Measurements from ENCODE around the gene PLSCR2. TPM values are rescaled to one million over a fixed set of nuclear protein-coding genes. Genes with fewer than 3 reads are reported as not detected.

The PLSCR2 gene
- total RNA-seq, 1 experiment from 2014 or later = not detected

- no peaks in the 10 kb centered on the region for H3K27me3 ChIP-seq (ENCODE audit: low read length)
- H3K36me3 ChIP-seq (ENCODE audit: low read depth, low read length) = no peaks in the 10 kb centered on the region
- peak overlapping the region; percentile 61 for H3K4me3 ChIP-seq (ENCODE audit: low read length)
- intact Hi-C loops (cut with micrococcal nuclease) = no loop called here
- H4K20me1 ChIP-seq (ENCODE audit: low read length) = no peaks in the 10 kb centered on the region
- POLR2A ChIA-PET (ENCODE audit: unreplicated experiment) = interaction anchor here (0.7 kb wide), 2 partner anchors 22 to 100 kb away, joined by 3 read pairs; no protein-coding TSS in a partner anchor
- no peaks in the 10 kb centered on the region for H3K9me2 ChIP-seq (replicated peaks; ENCODE audit: low read length)
- no TSS peak for BruUV-seq (replicated peaks)
- H3K4me2 ChIP-seq (ENCODE audit: low read length) = peak overlapping the region; percentile 79
- H2AFZ ChIP-seq (ENCODE audit: low read length) = peak overlapping the region; percentile 54; the same call in 1 of the 2 replicates
- CTCF ChIA-PET = no interaction called here
- peak overlapping the region; percentile 84; the same call in 1 of the 2 replicates for H3K9ac ChIP-seq (ENCODE audit: low read length)
- H3K9me3 ChIP-seq (ENCODE audit: low read length) = no peaks in the 10 kb centered on the region
- H3K27ac ChIP-seq (ENCODE audit: low read length) = peak overlapping the region; percentile 93
- TF ChIP-seq EZH2phosphoT487 (IDR thresholded peaks at IDR 0.05; ENCODE audit: borderline replicate concordance, low read length) (no peak), EZH2 (IDR thresholded peaks at IDR 0.05; ENCODE audit: low read length, unreplicated experiment) (no peak), CTCF (conservative IDR thresholded peaks at IDR 0.05; ENCODE audit: low read depth, low read length) (no peak)
- no peaks in the 10 kb centered on the region for H3F3A ChIP-seq (ENCODE audit: low read length, unreplicated experiment)
- peaks cover 43% of the 10 kb centered on the region for H3K4me1 ChIP-seq (ENCODE audit: insufficient read depth, low read length)
- ATAC-seq = no peak
- H3K79me2 ChIP-seq (ENCODE audit: low read length) = no peaks in the 10 kb centered on the region
- DNase-seq = no peak
Measured at GRCh38 chr3:146470425-146470990, 1.1 kb upstream of the PLSCR2 start.

- H4K20me1 ChIP-seq (ENCODE audit: low read length) = no peaks in the 10 kb centered on the region
- no peaks in the 10 kb centered on the region for H3K9me2 ChIP-seq (replicated peaks; ENCODE audit: low read length)
- peak overlapping the region; percentile 61 for H3K4me3 ChIP-seq (ENCODE audit: low read length)
- intact Hi-C loops (cut with micrococcal nuclease) = loop anchor here (2.0 kb wide), 3 partner anchors 38 to 76 kb away; partner anchors contain the start of gene PLSCR1
- H3K79me2 ChIP-seq (ENCODE audit: low read length) = no peaks in the 10 kb centered on the region
- H3K9me3 ChIP-seq (ENCODE audit: low read length) = no peaks in the 10 kb centered on the region
- H3K36me3 ChIP-seq (ENCODE audit: low read depth, low read length) = no peaks in the 10 kb centered on the region
- H3K9ac ChIP-seq (ENCODE audit: low read length) = peak overlapping the region; percentile 84
- H3K4me2 ChIP-seq (ENCODE audit: low read length) = peak overlapping the region; percentile 79
- peak overlapping the region; percentile 93 for H3K27ac ChIP-seq (ENCODE audit: low read length)
- no peaks in the 10 kb centered on the region for H3K27me3 ChIP-seq (ENCODE audit: low read length)
- peaks cover 60% of the 10 kb centered on the region for H3K4me1 ChIP-seq (ENCODE audit: insufficient read depth, low read length)
- peak overlapping the region; percentile 45 for H2AFZ ChIP-seq (ENCODE audit: low read length)
- peak; percentile 39 for ATAC-seq
- ChIA-PET CTCF (no interaction called here), POLR2A (ENCODE audit: unreplicated experiment) (interaction anchor here (0.6 to 1.3 kb wide), 4 partner anchors 38 to 155 kb away, joined by 3 to 6 read pairs (median 3); no protein-coding TSS in a partner anchor)
- BruUV-seq (replicated peaks) = TSS peak; percentile 89
- H3F3A ChIP-seq (ENCODE audit: low read length, unreplicated experiment) = no peaks in the 10 kb centered on the region
- TF ChIP-seq CTCF (conservative IDR thresholded peaks at IDR 0.05; ENCODE audit: low read depth, low read length) = no peak
- peak; percentile 58 for DNase-seq
Measured at GRCh38 chr3:146468671-146469149, 651 bp downstream of the PLSCR2 start.

- ATAC-seq (peak; percentile 7), DNase-seq (peak; percentile 59)
- peak overlapping the region; percentile 79 for H3K4me2 ChIP-seq (ENCODE audit: low read length)
- no peaks in the 10 kb centered on the region for H3K27me3 ChIP-seq (ENCODE audit: low read length)
- peak overlapping the region; percentile 93 for H3K27ac ChIP-seq (ENCODE audit: low read length)
- intact Hi-C loops (cut with micrococcal nuclease) = loop anchor here (2.0 kb wide), 3 partner anchors 39 to 77 kb away; partner anchors contain the start of gene PLSCR1
- H4K20me1 ChIP-seq (ENCODE audit: low read length) = no peaks in the 10 kb centered on the region
- H3K36me3 ChIP-seq (ENCODE audit: low read depth, low read length) = no peaks in the 10 kb centered on the region
- H3K4me1 ChIP-seq (ENCODE audit: insufficient read depth, low read length) = peaks cover 64% of the 10 kb centered on the region
- H3K79me2 ChIP-seq (ENCODE audit: low read length) = no peaks in the 10 kb centered on the region
- H3K9me3 ChIP-seq (ENCODE audit: low read length) = no peaks in the 10 kb centered on the region
- BruUV-seq (replicated peaks) = no TSS peak
- no peaks in the 10 kb centered on the region for H3F3A ChIP-seq (ENCODE audit: low read length, unreplicated experiment)
- peak overlapping the region; percentile 45 for H2AFZ ChIP-seq (ENCODE audit: low read length)
- POLR2A ChIA-PET (ENCODE audit: unreplicated experiment) = interaction anchor here (0.6 to 1.3 kb wide), 4 partner anchors 38 to 155 kb away, joined by 3 to 6 read pairs (median 3); no protein-coding TSS in a partner anchor
- H3K9me2 ChIP-seq (replicated peaks; ENCODE audit: low read length) = no peaks in the 10 kb centered on the region
- CTCF ChIA-PET = no interaction called here
- no peak for TF ChIP-seq EZH2phosphoT487 (IDR thresholded peaks at IDR 0.05; ENCODE audit: borderline replicate concordance, low read length)
- no peak for TF ChIP-seq EZH2 (IDR thresholded peaks at IDR 0.05; ENCODE audit: low read length, unreplicated experiment)
- TF ChIP-seq CTCF (conservative IDR thresholded peaks at IDR 0.05; ENCODE audit: low read depth, low read length) = no peak
- H3K4me3 ChIP-seq (ENCODE audit: low read length) = peak overlapping the region; percentile 61
- H3K9ac ChIP-seq (ENCODE audit: low read length) = peak overlapping the region; percentile 84
Measured at GRCh38 chr3:146468234-146468633, 1.1 kb downstream of the PLSCR2 start.

All from PC-3 (cell line).